ENCODE data around the gene PPP2R2D. TPM values are rescaled to one million over a fixed set of nuclear protein-coding genes. Genes with fewer than 3 reads are reported as not detected.

PPP2R2D gene
- total RNA-seq, 1 experiment from 2014 or later, result 40.3 TPM

- peaks cover 15% of the 10 kb centered on the region for H3K27me3 ChIP-seq (ENCODE audit: low read length)
- ChIA-PET POLR2A (ENCODE audit: unreplicated experiment) (interaction anchor here (0.7 kb wide), 1 partner anchor 59 kb away, joined by 3 read pairs; no protein-coding TSS in a partner anchor), CTCF (no interaction called here)
- no peaks in the 10 kb centered on the region for H3F3A ChIP-seq (ENCODE audit: low read length, unreplicated experiment)
- no peaks in the 10 kb centered on the region for H3K36me3 ChIP-seq (ENCODE audit: low read depth, low read length)
- H3K9me3 ChIP-seq (ENCODE audit: low read length), result no peaks in the 10 kb centered on the region
- H3K79me2 ChIP-seq (ENCODE audit: low read length), result no peaks in the 10 kb centered on the region
- no peak overlapping the region for H3K9ac ChIP-seq (ENCODE audit: low read length)
- no peak for DNase-seq
- intact Hi-C loops (cut with micrococcal nuclease), result loop anchor here (5.0 kb wide), 1 partner anchor 1684 kb away; no protein-coding TSS in a partner anchor
- BruUV-seq (replicated peaks), result no TSS peak
- no peak overlapping the region for H2AFZ ChIP-seq (ENCODE audit: low read length)
- no peaks in the 10 kb centered on the region for H3K4me1 ChIP-seq (ENCODE audit: insufficient read depth, low read length)
- no peak overlapping the region for H3K4me2 ChIP-seq (ENCODE audit: low read length)
- TF ChIP-seq CTCF (conservative IDR thresholded peaks at IDR 0.05; ENCODE audit: low read depth, low read length) (no peak), EZH2 (IDR thresholded peaks at IDR 0.05; ENCODE audit: low read length, unreplicated experiment) (no peak), EZH2phosphoT487 (IDR thresholded peaks at IDR 0.05; ENCODE audit: borderline replicate concordance, low read length) (no peak)
- no peak overlapping the region for H3K27ac ChIP-seq (ENCODE audit: low read length)
- H3K4me3 ChIP-seq (ENCODE audit: low read length), result no peak overlapping the region
- H4K20me1 ChIP-seq (ENCODE audit: low read length), result no peaks in the 10 kb centered on the region
- H3K9me2 ChIP-seq (replicated peaks; ENCODE audit: low read length), result no peaks in the 10 kb centered on the region
- ATAC-seq, result no peak
These were observed 24.3 kb upstream of the PPP2R2D start for GRCh38 chr10:131876508-131876907.

- Histone ChIP-seq H3K27me3 (ENCODE audit: low read length) (peaks cover 15% of the 10 kb centered on the region), H2AFZ (ENCODE audit: low read length) (no peak overlapping the region), H3K4me3 (ENCODE audit: low read length) (no peak overlapping the region), H3F3A (ENCODE audit: low read length, unreplicated experiment) (no peaks in the 10 kb centered on the region), H3K9me2 (replicated peaks; ENCODE audit: low read length) (no peaks in the 10 kb centered on the region), H3K36me3 (ENCODE audit: low read depth, low read length) (no peaks in the 10 kb centered on the region), H3K4me1 (ENCODE audit: insufficient read depth, low read length) (no peaks in the 10 kb centered on the region), H3K9me3 (ENCODE audit: low read length) (no peaks in the 10 kb centered on the region), H3K27ac (ENCODE audit: low read length) (no peak overlapping the region), H3K4me2 (ENCODE audit: low read length) (no peak overlapping the region), H3K79me2 (ENCODE audit: low read length) (no peaks in the 10 kb centered on the region), H4K20me1 (ENCODE audit: low read length) (no peaks in the 10 kb centered on the region), H3K9ac (ENCODE audit: low read length) (no peak overlapping the region)
- ATAC-seq (no peak), DNase-seq (no peak)
- BruUV-seq (replicated peaks), result no TSS peak
- TF ChIP-seq CTCF (conservative IDR thresholded peaks at IDR 0.05; ENCODE audit: low read depth, low read length), result no peak
- no peak for TF ChIP-seq EZH2 (IDR thresholded peaks at IDR 0.05; ENCODE audit: low read length, unreplicated experiment)
- no peak for TF ChIP-seq EZH2phosphoT487 (IDR thresholded peaks at IDR 0.05; ENCODE audit: borderline replicate concordance, low read length)
- CTCF ChIA-PET, result no interaction called here
- POLR2A ChIA-PET (ENCODE audit: unreplicated experiment), result no interaction called here
- intact Hi-C loops (cut with micrococcal nuclease), result no loop called here
These were observed 20.7 kb upstream of the PPP2R2D start for GRCh38 chr10:131880016-131880590.

- ATAC-seq, result no peak
- Histone ChIP-seq H3K9me3 (ENCODE audit: low read length) (no peaks in the 10 kb centered on the region), H4K20me1 (ENCODE audit: low read length) (no peaks in the 10 kb centered on the region), H3K27me3 (ENCODE audit: low read length) (peaks cover 15% of the 10 kb centered on the region), H3K9ac (ENCODE audit: low read length) (no peak overlapping the region), H3K27ac (ENCODE audit: low read length) (no peak overlapping the region), H3K4me2 (ENCODE audit: low read length) (no peak overlapping the region), H3K36me3 (ENCODE audit: low read depth, low read length) (no peaks in the 10 kb centered on the region), H3F3A (ENCODE audit: low read length, unreplicated experiment) (no peaks in the 10 kb centered on the region), H3K4me1 (ENCODE audit: insufficient read depth, low read length) (peaks cover 8% of the 10 kb centered on the region; the same call in 1 of the 2 replicates), H3K4me3 (ENCODE audit: low read length) (no peak overlapping the region), H2AFZ (ENCODE audit: low read length) (no peak overlapping the region), H3K79me2 (ENCODE audit: low read length) (no peaks in the 10 kb centered on the region), H3K9me2 (replicated peaks; ENCODE audit: low read length) (no peaks in the 10 kb centered on the region)
- CTCF ChIA-PET, result no interaction called here
- DNase-seq, result no peak
- intact Hi-C loops (cut with micrococcal nuclease), result no loop called here
- no TSS peak for BruUV-seq (replicated peaks)
- TF ChIP-seq CTCF (conservative IDR thresholded peaks at IDR 0.05; ENCODE audit: low read depth, low read length), result no peak
- no peak for TF ChIP-seq EZH2 (IDR thresholded peaks at IDR 0.05; ENCODE audit: low read length, unreplicated experiment)
- no peak for TF ChIP-seq EZH2phosphoT487 (IDR thresholded peaks at IDR 0.05; ENCODE audit: borderline replicate concordance, low read length)
- POLR2A ChIA-PET (ENCODE audit: unreplicated experiment), result no interaction called here
These were observed 19.5 kb upstream of the PPP2R2D start for GRCh38 chr10:131881104-131881880.

Measured in PC-3 (cell line).